Measurements from ENCODE around the gene ADAM33. TPM values are rescaled to one million over a fixed set of nuclear protein-coding genes. Genes with fewer than 3 reads are reported as not detected.

Gene ADAM33
- total RNA-seq, 2 experiments from 2014 or later: not detected

DNA sequence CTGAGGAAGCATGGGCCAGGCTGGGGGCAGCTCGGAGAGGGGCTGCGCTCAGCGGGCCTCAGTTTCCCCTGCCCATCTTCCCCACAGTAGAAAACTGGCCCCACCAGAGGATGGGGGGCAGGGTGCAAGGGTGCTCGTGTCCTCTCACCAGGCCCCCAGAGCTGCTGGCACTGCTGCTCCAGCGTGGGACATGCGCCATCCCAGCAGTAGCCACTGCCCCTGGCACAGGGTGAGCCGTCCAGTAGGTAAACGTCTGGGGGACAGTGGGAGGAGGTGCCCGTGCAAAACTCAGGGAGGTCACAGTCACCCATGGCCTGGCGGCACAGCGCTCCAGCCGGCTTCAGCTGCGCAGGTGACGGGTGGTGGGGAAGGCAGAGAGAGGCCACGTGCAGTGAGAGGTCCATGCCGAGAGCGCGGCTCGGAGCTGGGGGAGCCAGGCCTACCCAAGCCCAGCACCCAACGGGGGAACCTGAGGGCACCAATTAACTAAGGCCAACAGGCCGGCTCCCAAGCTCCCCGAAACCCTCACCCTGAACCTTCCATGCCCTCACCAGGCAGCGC is 9.7 kb downstream of the ADAM33 start:
- peaks cover 38% of the 10 kb centered on the region for H3K27me3 Mint-ChIP-seq (ENCODE audit: low read depth)
- intact Hi-C loops (cut with micrococcal nuclease): loop anchor here (10.0 kb wide), 1 partner anchor 107 kb away; no protein-coding TSS in a partner anchor
- peaks cover 4% of the 10 kb centered on the region for H3K4me1 Mint-ChIP-seq (ENCODE audit: low read depth)
- H3K36me3 Mint-ChIP-seq (ENCODE audit: low read depth): no peaks in the 10 kb centered on the region
- no peaks in the 10 kb centered on the region for H3K9me3 Mint-ChIP-seq
- no peak for DNase-seq
- no peak overlapping the region for H3K27ac Mint-ChIP-seq
- CTCF ChIA-PET: interaction anchor here (0.6 to 1.2 kb wide), 3 partner anchors 28 to 106 kb away, joined by 3 to 4 read pairs (median 3); no protein-coding TSS in a partner anchor
- no peak overlapping the region for H3K4me3 Mint-ChIP-seq

DNA sequence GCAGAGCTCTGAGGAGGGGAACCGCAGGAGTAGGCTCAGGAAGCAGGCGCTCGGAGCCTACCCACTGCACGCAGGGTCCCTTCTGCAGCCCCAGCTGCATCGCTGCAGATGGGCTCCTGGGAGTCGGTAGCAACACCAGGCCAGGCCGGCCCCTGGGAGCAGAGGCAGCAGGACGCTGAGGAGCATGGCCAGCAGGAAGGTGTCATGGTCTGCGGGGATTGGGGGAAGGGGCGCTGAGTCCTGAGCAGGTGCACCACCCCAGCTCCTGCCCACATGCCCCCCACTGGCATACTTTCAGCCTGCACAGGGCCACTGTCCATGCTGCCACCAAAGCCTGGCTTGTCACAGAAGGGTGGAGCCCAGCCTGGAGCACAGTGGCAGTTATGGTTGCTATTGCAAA is 10.9 kb downstream of the ADAM33 start:
- DNase-seq: no peak
- H3K36me3 Mint-ChIP-seq (ENCODE audit: low read depth): no peaks in the 10 kb centered on the region
- H3K4me1 Mint-ChIP-seq (ENCODE audit: low read depth): peaks cover 11% of the 10 kb centered on the region
- no peak overlapping the region for H3K4me3 Mint-ChIP-seq
- intact Hi-C loops (cut with micrococcal nuclease): loop anchor here (10.0 kb wide), 1 partner anchor 106 kb away; no protein-coding TSS in a partner anchor
- CTCF ChIA-PET: no interaction called here
- H3K27ac Mint-ChIP-seq: no peak overlapping the region
- H3K27me3 Mint-ChIP-seq (ENCODE audit: low read depth): peaks cover 32% of the 10 kb centered on the region
- H3K9me3 Mint-ChIP-seq: no peaks in the 10 kb centered on the region

DNA sequence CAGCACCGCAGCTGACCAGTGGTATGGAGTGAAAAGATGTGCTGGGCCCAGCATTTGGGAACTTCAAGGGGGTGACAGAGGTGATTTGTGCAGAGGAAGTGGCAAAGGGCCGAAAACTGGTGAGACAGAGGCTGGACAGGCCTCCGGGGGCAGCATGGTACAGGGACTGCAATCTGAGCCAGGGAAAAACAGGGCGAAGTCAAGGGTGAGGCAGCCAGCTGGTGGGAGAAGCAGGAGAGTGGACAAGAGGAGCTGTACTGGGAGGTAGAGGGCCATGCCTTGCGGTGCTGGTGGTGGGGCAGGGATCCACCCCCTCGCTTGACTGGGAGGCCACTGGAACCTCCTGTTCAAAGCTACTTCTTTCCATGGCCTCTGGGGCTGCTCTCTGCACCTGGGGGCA is 11.3 kb downstream of the ADAM33 start:
- Mint-ChIP-seq H3K9me3 (no peaks in the 10 kb centered on the region), H3K4me1 (ENCODE audit: low read depth) (peaks cover 14% of the 10 kb centered on the region), H3K27me3 (ENCODE audit: low read depth) (peaks cover 30% of the 10 kb centered on the region), H3K4me3 (no peak overlapping the region), H3K27ac (no peak overlapping the region), H3K36me3 (ENCODE audit: low read depth) (no peaks in the 10 kb centered on the region)
- CTCF ChIA-PET: no interaction called here
- DNase-seq: no peak
- intact Hi-C loops (cut with micrococcal nuclease): loop anchor here (10.0 kb wide), 1 partner anchor 106 kb away; no protein-coding TSS in a partner anchor

DNA sequence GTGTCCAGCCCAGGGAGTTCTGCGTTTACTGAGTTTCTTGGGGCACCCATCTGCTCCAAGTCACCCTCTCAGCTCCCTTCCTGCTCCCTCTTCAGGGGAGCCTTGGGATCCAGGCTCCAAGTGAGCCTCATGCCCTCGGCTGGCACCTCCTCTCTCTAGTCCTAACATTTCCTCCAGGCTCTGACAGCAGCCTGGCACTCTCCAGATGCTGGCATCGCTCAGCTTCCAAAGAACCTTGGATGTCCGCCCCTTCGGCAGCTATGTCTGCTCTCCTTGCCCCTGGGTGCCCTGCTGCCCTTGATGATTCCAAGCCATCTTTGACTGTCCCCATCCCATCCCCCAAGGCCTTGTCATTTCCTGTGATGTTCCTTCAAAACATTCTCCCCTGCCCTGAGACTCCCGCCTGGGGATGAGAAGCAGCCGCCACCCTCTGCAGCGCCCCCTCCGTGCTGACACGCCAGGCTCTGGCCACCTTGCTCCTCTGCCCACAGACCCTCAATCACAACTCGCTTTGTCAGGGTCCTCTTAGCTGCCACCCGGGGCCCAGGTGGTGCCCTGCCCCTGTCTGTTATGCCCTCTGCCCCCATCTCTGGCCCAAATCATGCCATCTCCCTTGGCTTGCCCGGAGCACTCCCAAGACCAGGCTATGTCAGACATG is 12.0 kb downstream of the ADAM33 start:
- DNase-seq: no peak
- peaks cover 14% of the 10 kb centered on the region for H3K4me1 Mint-ChIP-seq (ENCODE audit: low read depth)
- H3K9me3 Mint-ChIP-seq: no peaks in the 10 kb centered on the region
- peaks cover 24% of the 10 kb centered on the region for H3K27me3 Mint-ChIP-seq (ENCODE audit: low read depth)
- CTCF ChIA-PET: no interaction called here
- H3K4me3 Mint-ChIP-seq: no peak overlapping the region
- no peaks in the 10 kb centered on the region for H3K36me3 Mint-ChIP-seq (ENCODE audit: low read depth)
- H3K27ac Mint-ChIP-seq: no peak overlapping the region
- intact Hi-C loops (cut with micrococcal nuclease): loop anchor here (10.0 kb wide), 1 partner anchor 105 kb away; no protein-coding TSS in a partner anchor

DNA sequence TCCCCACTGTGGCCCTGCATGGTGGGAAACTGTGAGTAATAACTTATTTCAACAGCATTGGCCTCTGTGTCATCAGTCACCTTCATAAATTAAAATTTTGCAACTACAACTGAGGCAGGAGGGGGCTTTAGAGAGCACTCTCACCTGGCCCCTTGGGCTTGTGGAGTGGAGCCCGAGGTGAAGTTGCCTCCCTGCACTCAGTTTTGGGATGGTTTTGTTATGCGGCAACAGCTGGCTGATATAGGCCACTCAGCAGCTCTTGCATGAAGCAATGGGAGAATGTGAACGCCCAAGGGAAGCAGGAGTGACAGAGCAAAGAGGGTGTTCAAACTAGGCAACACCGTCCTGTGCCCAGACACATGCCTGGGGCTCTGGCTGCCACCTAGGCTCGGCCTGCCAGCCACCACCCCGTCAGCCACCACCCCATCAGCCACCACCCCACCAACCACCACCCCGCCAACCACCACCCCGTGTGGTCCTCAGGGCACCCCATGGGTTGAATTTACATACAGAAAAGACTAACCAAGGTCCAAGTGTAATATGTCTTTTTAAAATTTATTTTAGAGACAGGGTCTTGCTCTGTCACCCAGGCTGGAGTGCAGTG is 14.3 kb downstream of the ADAM33 start:
- Mint-ChIP-seq H3K27me3 (ENCODE audit: low read depth) (peaks cover 16% of the 10 kb centered on the region), H3K9me3 (no peaks in the 10 kb centered on the region), H3K4me1 (ENCODE audit: low read depth) (peaks cover 12% of the 10 kb centered on the region), H3K27ac (no peak overlapping the region), H3K36me3 (ENCODE audit: low read depth) (no peaks in the 10 kb centered on the region), H3K4me3 (no peak overlapping the region)
- DNase-seq: no peak
- CTCF ChIA-PET: interaction anchor here (0.7 kb wide), 1 partner anchor 86 kb away, joined by 3 read pairs; no protein-coding TSS in a partner anchor
- intact Hi-C loops (cut with micrococcal nuclease): no loop called here

DNA sequence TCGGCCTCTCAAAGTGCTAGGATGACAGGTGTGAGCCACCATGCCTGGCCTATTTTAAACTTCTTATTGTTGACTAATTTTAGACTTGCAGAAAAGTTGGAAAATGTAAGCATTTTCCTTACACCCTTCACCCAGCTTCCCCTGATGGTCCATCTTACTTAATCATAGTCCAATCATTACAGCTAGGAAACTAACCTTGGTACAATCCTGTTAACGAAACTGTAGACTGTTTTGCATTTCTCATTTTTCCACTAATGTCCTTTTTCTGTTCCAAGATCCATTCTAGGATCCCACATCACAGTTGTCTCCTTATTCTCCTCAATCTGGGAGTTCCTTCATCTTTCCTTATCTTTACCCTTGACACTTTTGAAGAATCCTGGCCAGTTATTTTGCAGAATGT is 18.0 kb downstream of the ADAM33 start:
- CTCF ChIA-PET: no interaction called here
- Mint-ChIP-seq H3K4me1 (ENCODE audit: low read depth) (peaks cover 15% of the 10 kb centered on the region), H3K4me3 (no peak overlapping the region), H3K27me3 (ENCODE audit: low read depth) (peaks cover 28% of the 10 kb centered on the region), H3K27ac (no peak overlapping the region), H3K9me3 (no peaks in the 10 kb centered on the region), H3K36me3 (ENCODE audit: low read depth) (no peaks in the 10 kb centered on the region)
- intact Hi-C loops (cut with micrococcal nuclease): no loop called here
- DNase-seq: no peak

DNA sequence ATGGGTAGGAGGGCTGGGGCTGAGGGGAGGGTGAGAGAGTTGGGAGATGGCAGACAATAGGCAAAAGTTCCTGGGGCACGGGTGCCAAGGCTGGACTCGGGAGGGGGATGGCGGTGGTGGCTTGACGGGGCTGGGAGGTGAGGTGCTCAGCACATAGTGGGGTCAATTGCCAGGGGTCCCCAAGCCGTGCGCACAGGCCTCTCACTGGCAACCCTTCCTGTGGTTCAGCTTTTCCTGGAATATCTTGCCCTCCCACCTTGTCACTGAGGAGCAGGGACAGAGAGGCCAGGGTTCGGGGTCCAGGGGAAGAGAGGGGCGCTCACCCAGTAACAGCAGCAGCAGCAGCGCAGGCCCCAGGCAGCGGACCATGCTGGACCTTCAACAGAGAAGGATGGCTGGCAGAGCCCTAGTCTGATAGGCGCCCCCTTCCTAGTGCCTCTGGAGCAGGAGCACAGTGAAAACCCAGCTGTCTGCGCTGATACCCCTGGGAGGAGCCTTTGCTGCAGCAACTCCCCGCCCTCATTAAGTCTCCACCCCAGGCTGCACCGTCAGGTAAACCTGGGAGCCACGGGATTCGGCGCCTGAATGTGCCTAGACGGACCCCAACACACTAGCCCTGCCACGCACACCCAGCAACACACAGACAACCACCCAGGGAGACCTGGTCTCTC is 18.6 kb downstream of the ADAM33 start, which contains the start of gene GFRA4:
GFRA4 (minus strand) TSS at position 369 of the 671 bp plus-strand sequence; CDS start at position 369, 0 bp downstream.
- no peak within 1 kb of the TSS for H3K4me3 Mint-ChIP-seq
- H3K36me3 Mint-ChIP-seq (ENCODE audit: low read depth): no peaks in the 10 kb centered on the region
- intact Hi-C loops (cut with micrococcal nuclease): no loop called here
- peaks cover 29% of the 10 kb centered on the region for H3K27me3 Mint-ChIP-seq (ENCODE audit: low read depth)
- H3K27ac Mint-ChIP-seq: no peak within 1 kb of the TSS
- H3K4me1 Mint-ChIP-seq (ENCODE audit: low read depth): peaks cover 17% of the 10 kb centered on the region
- DNase-seq: no peak
- CTCF ChIA-PET: no interaction called here
- H3K9me3 Mint-ChIP-seq: no peaks in the 10 kb centered on the region

DNA sequence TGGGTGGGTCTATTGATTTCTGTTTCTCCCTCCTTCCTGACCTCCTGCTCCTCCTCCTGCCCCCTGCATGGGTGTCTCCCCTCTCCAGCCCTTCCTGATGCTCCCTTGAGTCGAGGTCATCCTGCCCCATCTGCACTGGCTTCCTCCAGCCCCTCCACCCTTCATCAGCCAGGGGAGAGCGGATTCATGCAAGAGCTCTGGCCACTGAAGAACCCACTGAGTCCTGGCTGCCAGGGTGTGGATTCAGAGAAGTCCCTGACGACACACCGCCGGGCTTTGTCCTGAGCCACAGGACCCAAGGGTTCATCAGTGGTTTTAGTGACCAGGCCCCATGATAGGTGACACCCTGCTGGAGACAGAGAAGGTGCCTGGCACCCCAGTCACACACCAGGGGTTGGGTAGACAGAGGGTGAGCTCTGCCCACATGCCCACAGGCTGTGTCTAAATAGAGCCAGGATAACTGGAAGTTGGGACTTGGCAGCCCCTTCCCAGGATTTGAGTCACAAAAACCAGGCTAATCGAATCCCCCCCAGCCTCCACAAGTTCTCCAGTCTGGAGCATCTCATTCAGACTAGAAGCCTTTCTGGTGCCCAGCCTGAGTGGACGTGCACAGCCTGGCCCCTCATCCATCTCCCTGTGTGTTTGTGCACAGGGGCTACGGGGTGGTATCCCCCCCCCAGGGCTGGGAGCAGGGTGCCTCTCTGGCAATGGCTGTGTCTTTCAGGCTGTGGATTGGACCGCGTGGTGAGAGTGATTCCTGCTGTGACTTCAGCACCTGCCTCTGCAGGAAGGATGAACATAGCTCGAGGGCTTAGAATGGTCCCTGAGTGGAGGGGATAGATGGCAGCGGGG is 19.8 kb downstream of the ADAM33 start:
- Mint-ChIP-seq H3K4me3 (no peak overlapping the region), H3K27me3 (ENCODE audit: low read depth) (peaks cover 29% of the 10 kb centered on the region), H3K4me1 (ENCODE audit: low read depth) (peaks cover 14% of the 10 kb centered on the region), H3K9me3 (no peaks in the 10 kb centered on the region), H3K27ac (no peak overlapping the region), H3K36me3 (ENCODE audit: low read depth) (no peaks in the 10 kb centered on the region)
- CTCF ChIA-PET: no interaction called here
- intact Hi-C loops (cut with micrococcal nuclease): no loop called here
- DNase-seq: no peak

DNA sequence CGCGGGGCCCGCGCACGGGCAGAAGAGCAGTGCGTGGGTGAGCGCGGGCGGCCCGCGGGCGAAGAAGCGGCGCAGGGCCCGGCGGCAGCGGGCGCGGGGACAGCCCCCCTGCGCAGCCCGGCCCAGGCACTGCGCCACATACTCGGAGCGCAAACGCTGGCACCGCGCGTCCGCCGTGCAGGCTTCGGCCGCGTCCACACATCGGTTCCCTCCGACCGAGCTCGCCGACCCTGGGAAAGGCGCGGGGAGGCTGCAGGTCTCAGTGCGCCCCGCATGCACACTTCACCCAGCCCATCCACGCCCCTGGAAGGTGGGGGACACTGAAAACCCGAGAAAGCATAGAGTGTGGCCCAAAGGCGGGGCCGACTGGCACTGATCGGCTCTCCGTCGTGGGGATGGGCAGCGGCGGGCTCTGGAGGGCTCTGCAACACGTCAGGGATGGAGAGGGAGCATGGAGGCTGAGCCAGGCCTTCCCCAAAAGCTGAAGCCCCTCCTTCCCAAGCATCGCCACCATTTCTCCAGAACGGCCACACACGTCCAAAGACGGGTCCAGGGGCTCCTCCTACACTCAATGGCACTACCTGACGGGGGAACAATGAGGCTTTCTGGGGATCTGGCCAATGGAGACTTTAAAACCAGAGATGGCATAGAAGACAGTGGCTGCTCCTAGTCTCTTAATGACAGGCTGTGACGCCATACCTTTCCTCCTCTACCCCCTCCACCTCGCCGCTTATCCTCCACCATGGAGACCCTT is 20.6 kb downstream of the ADAM33 start:
- DNase-seq: no peak
- intact Hi-C loops (cut with micrococcal nuclease): no loop called here
- Mint-ChIP-seq H3K27ac (no peak overlapping the region), H3K27me3 (ENCODE audit: low read depth) (peaks cover 29% of the 10 kb centered on the region), H3K4me3 (no peak overlapping the region), H3K9me3 (no peaks in the 10 kb centered on the region), H3K36me3 (ENCODE audit: low read depth) (no peaks in the 10 kb centered on the region), H3K4me1 (ENCODE audit: low read depth) (peaks cover 10% of the 10 kb centered on the region)
- CTCF ChIA-PET: no interaction called here

DNA sequence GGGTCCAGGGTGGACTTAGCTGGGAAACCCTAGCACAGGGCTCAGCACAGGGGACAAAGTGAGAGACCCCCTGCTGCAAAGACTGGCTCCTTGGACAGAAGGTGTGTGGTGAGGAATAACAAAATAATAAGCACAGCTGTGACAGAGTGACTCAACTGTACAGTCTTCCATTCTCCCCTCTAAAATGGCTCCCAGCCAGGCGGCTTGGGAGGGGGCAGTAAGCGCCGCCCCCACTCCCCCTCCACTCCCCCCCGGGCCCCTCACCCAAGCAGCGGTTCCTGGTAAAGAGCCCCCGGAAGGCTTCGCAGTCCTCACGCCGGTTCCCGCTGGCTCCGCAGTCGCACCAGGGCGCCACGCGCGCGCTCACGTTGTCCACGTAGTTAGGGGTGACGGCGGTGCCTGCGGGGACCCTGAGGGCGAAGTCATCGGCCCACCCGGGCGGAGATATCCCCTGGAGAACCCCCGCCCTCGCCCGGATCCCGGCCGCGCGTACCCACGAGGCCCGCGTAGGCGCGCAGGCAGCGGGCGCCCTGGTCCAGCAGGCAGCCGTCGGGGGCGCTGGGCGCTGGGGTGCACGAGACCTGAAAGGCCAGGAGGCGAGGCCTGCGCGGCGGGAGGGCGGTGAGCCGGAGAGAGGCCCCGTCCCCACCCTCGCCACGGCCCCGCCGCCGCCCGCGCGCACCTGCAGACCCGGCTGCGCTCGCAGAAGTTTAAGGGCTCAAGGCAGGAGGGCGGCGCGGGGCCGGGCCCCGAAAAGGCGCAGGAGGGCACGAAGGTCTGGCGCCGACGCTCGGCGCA is 21.3 kb downstream of the ADAM33 start:
- Mint-ChIP-seq H3K27me3 (ENCODE audit: low read depth) (peaks cover 29% of the 10 kb centered on the region), H3K4me1 (ENCODE audit: low read depth) (peaks cover 4% of the 10 kb centered on the region), H3K9me3 (no peaks in the 10 kb centered on the region), H3K4me3 (no peak overlapping the region), H3K36me3 (ENCODE audit: low read depth) (no peaks in the 10 kb centered on the region), H3K27ac (no peak overlapping the region)
- CTCF ChIA-PET: no interaction called here
- intact Hi-C loops (cut with micrococcal nuclease): no loop called here
- DNase-seq: no peak

All from activated naive CD4-positive, alpha-beta T cell treated with anti-CD3 and anti-CD28 coated beads for 36 hours (primary cell).